ENCODE measurements around the gene BNIPL. TPM values are rescaled to one million over a fixed set of nuclear protein-coding genes. Genes with fewer than 3 reads are reported as not detected.

The BNIPL gene
- total RNA-seq, 1 donor: 0.10 TPM

GRCh38 chr1:151005729-151006319 is 30.6 kb upstream of the BNIPL start:
- H3K27me3 ChIP-seq (ENCODE audit: insufficient read depth, low read length): no peaks in the 10 kb centered on the region
- peak overlapping the region; percentile 59 for H3K4me3 ChIP-seq (ENCODE audit: low read length)

GRCh38 chr1:151006327-151007052 is 29.9 kb upstream of the BNIPL start, which contains the start of gene MINDY1:
TSS of gene MINDY1 (minus strand) at chr1:151006902. CDS start at chr1:151002617, 4,285 bp downstream.
- H3K27me3 ChIP-seq (ENCODE audit: insufficient read depth, low read length): no peaks in the 10 kb centered on the region
- no peaks in the 10 kb centered on the region for H3K9me3 ChIP-seq (ENCODE audit: low read depth, low read length)
- peaks cover 88% of the 10 kb centered on the region for H3K4me1 ChIP-seq (ENCODE audit: insufficient read depth, low read length)
- peak within 1 kb of the TSS; percentile 59 for H3K4me3 ChIP-seq (ENCODE audit: low read length)

More at GRCh38 chr1:151005729-151006319, 30.6 kb upstream of the BNIPL start:
- Histone ChIP-seq H3K4me1 (ENCODE audit: insufficient read depth, low read length) (peaks cover 95% of the 10 kb centered on the region), H3K9me3 (ENCODE audit: low read depth, low read length) (no peaks in the 10 kb centered on the region)

- peak overlapping the region; percentile 63 for H3K4me3 ChIP-seq (ENCODE audit: low read length)
- H3K9me3 ChIP-seq (ENCODE audit: low read depth, low read length): no peaks in the 10 kb centered on the region
- no peaks in the 10 kb centered on the region for H3K27me3 ChIP-seq (ENCODE audit: insufficient read depth, low read length)
- H3K4me1 ChIP-seq (ENCODE audit: insufficient read depth, low read length): peaks cover 75% of the 10 kb centered on the region
Measured at GRCh38 chr1:151007853-151008243, 28.5 kb upstream of the BNIPL start.

- Histone ChIP-seq H3K9me3 (ENCODE audit: low read depth, low read length) (no peaks in the 10 kb centered on the region), H3K4me3 (ENCODE audit: low read length) (peak within 1 kb of the TSS; percentile 63), H3K4me1 (ENCODE audit: insufficient read depth, low read length) (peaks cover 73% of the 10 kb centered on the region), H3K27me3 (ENCODE audit: insufficient read depth, low read length) (no peaks in the 10 kb centered on the region)
Measured at GRCh38 chr1:151008244-151009205, 27.9 kb upstream of the BNIPL start, which contains the start of gene PRUNE1. TSS of gene PRUNE1 (plus strand) at chr1:151008449. CDS start at chr1:151008633, 184 bp downstream.

GRCh38 chr1:151009206-151009587 is 27.2 kb upstream of the BNIPL start:
- no peaks in the 10 kb centered on the region for H3K27me3 ChIP-seq (ENCODE audit: insufficient read depth, low read length)
- no peaks in the 10 kb centered on the region for H3K9me3 ChIP-seq (ENCODE audit: low read depth, low read length)
- H3K4me3 ChIP-seq (ENCODE audit: low read length): peak overlapping the region; percentile 63
- peaks cover 68% of the 10 kb centered on the region for H3K4me1 ChIP-seq (ENCODE audit: insufficient read depth, low read length)

GRCh38 chr1:151009674-151010345 is 26.6 kb upstream of the BNIPL start:
- peaks cover 62% of the 10 kb centered on the region for H3K4me1 ChIP-seq (ENCODE audit: insufficient read depth, low read length)
- H3K9me3 ChIP-seq (ENCODE audit: low read depth, low read length): no peaks in the 10 kb centered on the region
- no peak overlapping the region for H3K4me3 ChIP-seq (ENCODE audit: low read length)
- no peaks in the 10 kb centered on the region for H3K27me3 ChIP-seq (ENCODE audit: insufficient read depth, low read length)

GRCh38 chr1:151010346-151010726 is 26.1 kb upstream of the BNIPL start:
- Histone ChIP-seq H3K4me3 (ENCODE audit: low read length) (no peak overlapping the region), H3K27me3 (ENCODE audit: insufficient read depth, low read length) (no peaks in the 10 kb centered on the region), H3K4me1 (ENCODE audit: insufficient read depth, low read length) (peaks cover 57% of the 10 kb centered on the region), H3K9me3 (ENCODE audit: low read depth, low read length) (no peaks in the 10 kb centered on the region)

GRCh38 chr1:151011154-151011850 is 25.1 kb upstream of the BNIPL start:
- Histone ChIP-seq H3K27me3 (ENCODE audit: insufficient read depth, low read length) (no peaks in the 10 kb centered on the region), H3K4me3 (ENCODE audit: low read length) (no peak overlapping the region), H3K4me1 (ENCODE audit: insufficient read depth, low read length) (peaks cover 47% of the 10 kb centered on the region), H3K9me3 (ENCODE audit: low read depth, low read length) (no peaks in the 10 kb centered on the region)

GRCh38 chr1:151012684-151013471 is 23.5 kb upstream of the BNIPL start:
- no peaks in the 10 kb centered on the region for H3K27me3 ChIP-seq (ENCODE audit: insufficient read depth, low read length)
- H3K9me3 ChIP-seq (ENCODE audit: low read depth, low read length): no peaks in the 10 kb centered on the region
- H3K4me3 ChIP-seq (ENCODE audit: low read length): no peak overlapping the region
- peaks cover 31% of the 10 kb centered on the region for H3K4me1 ChIP-seq (ENCODE audit: insufficient read depth, low read length)

GRCh38 chr1:151013518-151013917 is 22.9 kb upstream of the BNIPL start:
- Histone ChIP-seq H3K4me1 (ENCODE audit: insufficient read depth, low read length) (peaks cover 29% of the 10 kb centered on the region), H3K4me3 (ENCODE audit: low read length) (no peak overlapping the region), H3K27me3 (ENCODE audit: insufficient read depth, low read length) (no peaks in the 10 kb centered on the region), H3K9me3 (ENCODE audit: low read depth, low read length) (no peaks in the 10 kb centered on the region)

- peaks cover 7% of the 10 kb centered on the region for H3K4me1 ChIP-seq (ENCODE audit: insufficient read depth, low read length)
- no peaks in the 10 kb centered on the region for H3K27me3 ChIP-seq (ENCODE audit: insufficient read depth, low read length)
- H3K9me3 ChIP-seq (ENCODE audit: low read depth, low read length): no peaks in the 10 kb centered on the region
- H3K4me3 ChIP-seq (ENCODE audit: low read length): no peak overlapping the region
Measured at GRCh38 chr1:151024540-151025146, 11.7 kb upstream of the BNIPL start.

- no peaks in the 10 kb centered on the region for H3K9me3 ChIP-seq (ENCODE audit: low read depth, low read length)
- no peak overlapping the region for H3K4me3 ChIP-seq (ENCODE audit: low read length)
- no peaks in the 10 kb centered on the region for H3K27me3 ChIP-seq (ENCODE audit: insufficient read depth, low read length)
- peaks cover 7% of the 10 kb centered on the region for H3K4me1 ChIP-seq (ENCODE audit: insufficient read depth, low read length)
Measured at GRCh38 chr1:151026460-151026859, 9.9 kb upstream of the BNIPL start.

- Histone ChIP-seq H3K27me3 (ENCODE audit: insufficient read depth, low read length) (no peaks in the 10 kb centered on the region), H3K4me1 (ENCODE audit: insufficient read depth, low read length) (no peaks in the 10 kb centered on the region)
Measured at GRCh38 chr1:151032164-151032563, 4.2 kb upstream of the BNIPL start.

More at GRCh38 chr1:151032164-151032563, 4.2 kb upstream of the BNIPL start:
- Histone ChIP-seq H3K9me3 (ENCODE audit: low read depth, low read length) (no peaks in the 10 kb centered on the region), H3K4me3 (ENCODE audit: low read length) (no peak overlapping the region)

Measured in mononuclear cell (primary cell).